PFSK-1 (cell line): Measurements from ENCODE around the gene MC2R.

Experiments used
- POLR2AphosphoS5 ChIP-seq: IDR thresholded peaks from 2 replicates; pipeline ENCODE4 v1.6.1; 2012; ENCODE audit warnings: low read depth, mild to moderate bottlenecking, control low read depth, low read length, moderate library complexity
- TAF1 ChIP-seq: IDR thresholded peaks from 2 replicates; pipeline ENCODE4 v1.6.1; 2012; ENCODE audit warnings: low read length, control low read depth, borderline replicate concordance; ENCODE audit not compliant: insufficient read depth

DNA sequence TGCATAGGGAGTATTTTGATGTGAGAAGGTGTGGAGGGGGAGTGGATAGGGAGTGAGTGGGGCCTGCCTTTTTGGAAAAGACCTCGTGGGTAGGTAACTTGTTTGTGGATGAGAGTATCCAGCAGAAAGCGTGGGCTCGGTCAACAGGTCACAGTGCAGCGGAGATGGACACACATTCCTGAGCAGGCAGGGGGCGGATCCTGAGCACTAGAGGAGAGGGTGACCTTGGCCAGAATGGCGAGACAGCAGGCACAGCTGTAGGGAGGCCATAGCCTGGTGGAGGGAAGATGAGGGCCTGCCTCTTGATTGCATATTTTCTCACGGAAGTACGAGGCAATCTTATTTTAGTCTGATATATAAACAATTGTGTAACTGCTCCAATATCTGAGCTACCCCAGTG, 3.6 kb upstream of the MC2R start:
- TF ChIP-seq POLR2AphosphoS5 (no peak), TAF1 (no peak)
